ENCODE measurements around the gene GAP43. TPM values are rescaled to one million over a fixed set of nuclear protein-coding genes. Genes with fewer than 3 reads are reported as not detected.

GAP43 gene
- total RNA-seq, 4 donors from 2014 or later, result not detected

DNA sequence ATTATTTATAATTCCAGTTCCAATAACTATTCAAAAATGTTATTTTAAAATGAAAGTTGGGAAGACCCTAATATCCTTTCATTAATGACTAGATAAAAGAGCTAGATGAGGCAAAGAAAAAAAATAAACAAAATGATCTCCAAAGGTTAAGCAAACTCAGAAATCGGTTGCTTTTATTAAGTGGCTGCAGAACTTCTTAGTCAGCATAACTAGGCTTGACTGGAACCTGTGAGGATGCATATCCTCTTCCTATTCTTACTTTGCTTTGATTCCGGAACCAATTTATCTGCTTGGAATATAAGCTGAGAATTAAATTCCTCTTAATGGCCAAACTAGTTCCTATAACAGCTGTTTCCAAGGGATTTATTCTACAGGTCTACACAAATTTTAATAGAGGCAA, 10.7 kb downstream of the GAP43 start:
- 77 to 80% methylated on average over 2 of the region's 2 CpGs for WGBS, 2 donors
- Histone ChIP-seq H3K4me1 (no peaks in the 10 kb centered on the region), H3K27ac (no peak overlapping the region), H3K36me3 (no peaks in the 10 kb centered on the region), H3K4me3 (replicated peaks in 1 of 3) (no peak overlapping the region), H3K9me3 (no peaks in the 10 kb centered on the region), H3K27me3 (no peaks in the 10 kb centered on the region)
- intact Hi-C loops (cut with DNase I), result no loop called here
- DNase-seq, result no peak
- TF ChIP-seq POLR2A (IDR thresholded peaks at IDR 0.05), result no peak

DNA sequence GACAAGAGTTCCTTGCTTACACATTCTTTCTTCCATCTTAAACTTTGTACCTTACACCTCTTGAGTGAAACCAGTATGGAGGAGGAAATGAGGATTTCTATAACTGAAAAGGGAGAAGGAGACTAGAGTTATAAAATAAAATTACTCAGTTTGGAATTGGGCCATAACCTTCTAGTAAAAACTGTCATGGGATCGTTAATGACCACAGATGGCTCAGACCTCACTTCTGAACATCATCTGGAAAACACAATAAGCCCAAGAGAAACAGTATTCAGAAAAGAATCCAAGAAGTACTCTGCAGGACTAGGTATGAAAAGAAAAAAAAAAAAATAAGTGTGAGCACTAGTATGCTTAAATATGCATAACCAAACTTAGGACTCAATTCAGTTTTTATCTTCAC, 12.1 kb downstream of the GAP43 start:
- WGBS, 2 donors, result 55 to 59% methylated on average over 1 of the region's 1 CpG
- intact Hi-C loops (cut with DNase I), result no loop called here

DNA sequence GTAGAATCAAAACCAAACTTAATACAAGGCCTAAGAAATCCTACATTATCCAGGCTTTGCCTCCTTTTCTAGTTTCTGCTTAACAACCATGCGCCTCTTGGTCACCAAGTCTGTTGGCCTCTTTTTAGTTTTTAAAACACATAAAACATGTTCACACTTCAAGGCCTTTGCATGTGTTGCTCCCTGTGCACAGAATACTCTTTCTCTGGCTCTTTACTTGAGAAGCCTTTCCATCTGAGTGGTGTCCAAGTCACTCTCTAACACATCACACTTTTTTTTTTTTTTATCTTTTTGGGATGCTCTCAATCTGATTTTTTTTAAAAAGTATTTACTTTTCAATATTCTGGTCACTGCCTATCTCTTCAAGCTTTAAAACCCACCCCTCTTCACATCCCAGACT, 14.9 kb downstream of the GAP43 start:
- WGBS, 2 donors, result 91 to 93% methylated on average over 1 of the region's 1 CpG
- no peak overlapping the region for H3K27ac ChIP-seq
- H3K4me1 ChIP-seq, result no peaks in the 10 kb centered on the region
- H3K4me3 ChIP-seq (replicated peaks in 1 of 3), result no peak overlapping the region
- H3K36me3 ChIP-seq, result no peaks in the 10 kb centered on the region
- H3K9me3 ChIP-seq, result no peaks in the 10 kb centered on the region
- intact Hi-C loops (cut with DNase I), result no loop called here
- H3K27me3 ChIP-seq, result no peaks in the 10 kb centered on the region
- no peak for DNase-seq
- TF ChIP-seq, protein P1, sequence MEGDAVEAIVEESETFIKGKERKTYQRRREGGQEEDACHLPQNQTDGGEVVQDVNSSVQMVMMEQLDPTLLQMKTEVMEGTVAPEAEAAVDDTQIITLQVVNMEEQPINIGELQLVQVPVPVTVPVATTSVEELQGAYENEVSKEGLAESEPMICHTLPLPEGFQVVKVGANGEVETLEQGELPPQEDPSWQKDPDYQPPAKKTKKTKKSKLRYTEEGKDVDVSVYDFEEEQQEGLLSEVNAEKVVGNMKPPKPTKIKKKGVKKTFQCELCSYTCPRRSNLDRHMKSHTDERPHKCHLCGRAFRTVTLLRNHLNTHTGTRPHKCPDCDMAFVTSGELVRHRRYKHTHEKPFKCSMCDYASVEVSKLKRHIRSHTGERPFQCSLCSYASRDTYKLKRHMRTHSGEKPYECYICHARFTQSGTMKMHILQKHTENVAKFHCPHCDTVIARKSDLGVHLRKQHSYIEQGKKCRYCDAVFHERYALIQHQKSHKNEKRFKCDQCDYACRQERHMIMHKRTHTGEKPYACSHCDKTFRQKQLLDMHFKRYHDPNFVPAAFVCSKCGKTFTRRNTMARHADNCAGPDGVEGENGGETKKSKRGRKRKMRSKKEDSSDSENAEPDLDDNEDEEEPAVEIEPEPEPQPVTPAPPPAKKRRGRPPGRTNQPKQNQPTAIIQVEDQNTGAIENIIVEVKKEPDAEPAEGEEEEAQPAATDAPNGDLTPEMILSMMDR (IDR thresholded peaks at IDR 0.05), result no peak
- TF ChIP-seq POLR2A (IDR thresholded peaks at IDR 0.05), result no peak

More for the DNA sequence above, 12.1 kb downstream of the GAP43 start:
- no peaks in the 10 kb centered on the region for H3K4me1 ChIP-seq
- no peaks in the 10 kb centered on the region for H3K9me3 ChIP-seq
- TF ChIP-seq, protein P1 (IDR thresholded peaks at IDR 0.05), result no peak
- TF ChIP-seq POLR2A (IDR thresholded peaks at IDR 0.05), result no peak
- no peaks in the 10 kb centered on the region for H3K36me3 ChIP-seq
- H3K4me3 ChIP-seq (replicated peaks in 1 of 3), result no peak overlapping the region
- H3K27me3 ChIP-seq, result no peaks in the 10 kb centered on the region
- no peak for DNase-seq
- no peak overlapping the region for H3K27ac ChIP-seq

DNA sequence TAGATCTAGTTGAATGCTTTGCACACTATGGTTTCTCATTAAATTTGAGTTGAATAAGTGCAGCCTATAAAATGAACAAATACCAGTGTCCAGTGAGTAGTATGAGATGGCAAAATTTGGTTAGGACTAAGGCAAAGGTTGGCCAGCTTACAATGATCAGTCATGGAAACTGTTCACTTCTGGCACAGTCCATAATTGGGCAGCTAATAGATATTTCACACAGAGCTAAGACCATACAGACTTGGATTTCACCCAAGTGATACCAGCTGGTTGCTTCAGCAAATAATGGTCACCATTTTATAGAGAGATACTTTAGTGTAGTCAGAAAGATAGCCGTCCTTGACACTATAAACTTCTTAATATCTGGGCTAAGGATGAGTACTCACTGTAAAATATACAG, 15.7 kb downstream of the GAP43 start:
- H3K4me1 ChIP-seq, result no peaks in the 10 kb centered on the region
- no peaks in the 10 kb centered on the region for H3K36me3 ChIP-seq
- no peaks in the 10 kb centered on the region for H3K27me3 ChIP-seq
- no peaks in the 10 kb centered on the region for H3K9me3 ChIP-seq
- no peak overlapping the region for H3K4me3 ChIP-seq (replicated peaks in 1 of 3)
- intact Hi-C loops (cut with DNase I), result no loop called here
- no peak overlapping the region for H3K27ac ChIP-seq
- no peak for TF ChIP-seq POLR2A (IDR thresholded peaks at IDR 0.05)
- TF ChIP-seq, protein P1 (IDR thresholded peaks at IDR 0.05), result no peak
- DNase-seq, result no peak
- WGBS, 2 donors, result 95 to 96% methylated on average over 1 of the region's 1 CpG

DNA sequence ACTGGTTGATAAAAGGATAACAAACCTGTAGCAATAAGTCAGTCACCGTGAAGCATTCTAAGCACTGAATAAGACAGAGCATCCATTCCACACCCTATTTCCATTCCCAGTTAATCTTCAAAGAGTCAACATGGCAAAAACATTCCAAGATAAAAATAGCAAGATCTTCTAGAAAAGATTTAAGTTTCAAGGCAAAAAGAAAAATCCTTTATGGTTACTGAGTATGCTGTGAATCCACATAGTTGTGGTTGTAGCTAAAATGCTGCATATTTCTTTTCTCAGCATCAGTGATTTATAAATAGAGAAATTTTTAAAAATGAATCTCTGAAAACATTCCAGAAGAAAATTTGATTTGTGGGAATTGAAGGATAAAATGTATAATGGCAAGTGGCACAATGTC, 21.1 kb downstream of the GAP43 start:
- H3K36me3 ChIP-seq, result no peaks in the 10 kb centered on the region
- no peak overlapping the region for H3K4me3 ChIP-seq (replicated peaks in 1 of 3)
- intact Hi-C loops (cut with DNase I), result no loop called here
- H3K4me1 ChIP-seq, result no peaks in the 10 kb centered on the region
- TF ChIP-seq, protein P1 (IDR thresholded peaks at IDR 0.05), result no peak
- H3K27ac ChIP-seq, result no peak overlapping the region
- 75 to 79% methylated on average over 1 of the region's 1 CpG for WGBS, 2 donors
- H3K27me3 ChIP-seq, result no peaks in the 10 kb centered on the region
- DNase-seq, result no peak
- H3K9me3 ChIP-seq, result no peaks in the 10 kb centered on the region

All from thyroid gland (tissue), 4 donors.